IMR-90 (cell line): ENCODE measurements around the gene CREB5.

Experiments
- CEBPB ChIP-seq: IDR thresholded peaks from 2 replicates; pipeline ENCODE4 v1.6.1; 2012; ENCODE audit warnings: low read depth, low read length, improper control_type of control experiment
- MAFK ChIP-seq: IDR thresholded peaks from 2 replicates; pipeline ENCODE4 v1.6.1; 2012; ENCODE audit warnings: low read depth, low read length, improper control_type of control experiment
- MAZ ChIP-seq: IDR thresholded peaks from 2 replicates; pipeline ENCODE4 v1.6.1; 2012; ENCODE audit warnings: low read depth, mild to moderate bottlenecking, low read length, improper control_type of control experiment, moderate library complexity, borderline replicate concordance
- MXI1 ChIP-seq: IDR thresholded peaks from 2 replicates; pipeline ENCODE4 v1.6.1; 2012; ENCODE audit warnings: low read depth, mild to moderate bottlenecking, low read length, moderate library complexity, borderline replicate concordance
- NFE2L2 ChIP-seq: fragments of 150-350 bp; IDR thresholded peaks from 2 replicates; pipeline ENCODE4 v1.6.1; 2016; ENCODE audit warnings: low read depth, mild to moderate bottlenecking, low read length
- POLR2A ChIP-seq: IDR thresholded peaks from 2 replicates; pipeline ENCODE4 v1.6.1; 2012; ENCODE audit warnings: mild to moderate bottlenecking, low read depth, low read length
- RAD21 ChIP-seq: IDR thresholded peaks from 2 replicates; pipeline ENCODE4 v1.6.1; 2012; ENCODE audit warnings: low read length, improper control_type of control experiment
- RCOR1 ChIP-seq: IDR thresholded peaks from 2 replicates; pipeline ENCODE4 v1.6.1; 2012; ENCODE audit warnings: mild to moderate bottlenecking, low read length, improper control_type of control experiment; ENCODE audit not compliant: insufficient replicate concordance
- RFX5 ChIP-seq: IDR thresholded peaks from 2 replicates; pipeline ENCODE4 v1.8.0; 2012; ENCODE audit warnings: low read depth, mild to moderate bottlenecking, low read length, moderate library complexity
- SMC3 ChIP-seq: fragments of 150-350 bp; IDR thresholded peaks from 2 replicates; pipeline ENCODE4 v1.6.1; 2016; ENCODE audit warnings: low read depth, mild to moderate bottlenecking, antibody characterized with exemption, low read length, moderate library complexity
- TF ChIP-seq, protein P1 (sequence below): conservative IDR thresholded peaks from 2 replicates; pipeline ENCODE4 v1.5.1; 2012; ENCODE audit warnings: mild to moderate bottlenecking, low read depth, low read length, improper control_type of control experiment
- TF ChIP-seq, protein P2 (sequence below): fragments of 150-350 bp; IDR thresholded peaks from 2 replicates; pipeline ENCODE4 v1.6.1; 2016; ENCODE audit warnings: low read depth, mild to moderate bottlenecking, low read length, moderate library complexity, borderline replicate concordance

DNA sequence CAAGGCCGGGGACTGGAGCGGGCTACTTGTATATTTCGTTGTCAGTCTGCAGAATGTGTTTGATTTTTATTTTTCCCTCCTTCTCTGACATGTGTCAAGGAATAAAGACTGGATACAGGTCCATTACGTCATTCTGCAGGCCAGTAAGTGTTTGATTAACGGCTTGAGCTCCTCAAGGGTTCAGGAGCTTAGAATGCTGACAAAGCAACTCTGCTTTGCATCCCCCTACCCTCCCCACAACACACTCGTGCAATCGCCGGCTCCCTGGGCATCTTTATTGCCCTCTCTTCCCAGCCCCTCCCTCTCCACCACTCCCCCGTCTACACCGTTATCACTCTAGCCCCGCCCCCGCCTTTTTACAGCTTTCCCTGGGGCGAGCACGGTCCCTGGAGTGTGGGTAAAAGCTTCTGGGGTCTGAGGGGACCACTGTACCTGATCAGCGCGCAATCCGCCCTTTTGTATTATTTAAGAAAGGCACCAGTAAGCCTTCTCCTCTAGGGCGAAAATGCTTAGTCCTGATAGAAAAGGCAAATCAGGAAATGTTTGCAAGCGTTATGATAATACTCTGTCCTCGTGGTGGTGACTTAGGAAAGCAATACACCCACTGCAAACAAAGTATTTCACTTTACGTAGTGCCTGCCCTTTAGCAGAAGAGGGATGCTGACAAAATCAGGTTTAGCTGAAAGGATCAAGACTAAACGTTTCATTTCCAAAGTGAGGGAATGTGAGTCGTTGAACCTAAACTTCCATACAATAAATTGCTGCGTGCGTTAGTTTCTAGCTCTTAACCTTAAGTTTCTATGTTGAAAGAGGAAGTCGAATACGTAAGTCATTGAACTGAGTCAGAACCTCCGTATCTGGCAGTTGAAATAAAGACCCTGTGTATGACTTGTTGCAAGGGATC is 1.4 kb upstream of the CREB5 start:
- TF ChIP-seq RAD21 (no peak; the same call in 1 of the 2 replicates), CEBPB (peak; percentile 50; the same call in 1 of the 2 replicates), RCOR1 (no peak), RFX5 (no peak), NFE2L2 (no peak), POLR2A (peak; percentile 89), MXI1 (0 out of 2 replicates have a peak, but pooled peaks have one; percentile 38), SMC3 (no peak), MAFK (peak; percentile 91), MAZ (peak; percentile 22; the same call in 1 of the 2 replicates)
- TF ChIP-seq, protein P1, sequence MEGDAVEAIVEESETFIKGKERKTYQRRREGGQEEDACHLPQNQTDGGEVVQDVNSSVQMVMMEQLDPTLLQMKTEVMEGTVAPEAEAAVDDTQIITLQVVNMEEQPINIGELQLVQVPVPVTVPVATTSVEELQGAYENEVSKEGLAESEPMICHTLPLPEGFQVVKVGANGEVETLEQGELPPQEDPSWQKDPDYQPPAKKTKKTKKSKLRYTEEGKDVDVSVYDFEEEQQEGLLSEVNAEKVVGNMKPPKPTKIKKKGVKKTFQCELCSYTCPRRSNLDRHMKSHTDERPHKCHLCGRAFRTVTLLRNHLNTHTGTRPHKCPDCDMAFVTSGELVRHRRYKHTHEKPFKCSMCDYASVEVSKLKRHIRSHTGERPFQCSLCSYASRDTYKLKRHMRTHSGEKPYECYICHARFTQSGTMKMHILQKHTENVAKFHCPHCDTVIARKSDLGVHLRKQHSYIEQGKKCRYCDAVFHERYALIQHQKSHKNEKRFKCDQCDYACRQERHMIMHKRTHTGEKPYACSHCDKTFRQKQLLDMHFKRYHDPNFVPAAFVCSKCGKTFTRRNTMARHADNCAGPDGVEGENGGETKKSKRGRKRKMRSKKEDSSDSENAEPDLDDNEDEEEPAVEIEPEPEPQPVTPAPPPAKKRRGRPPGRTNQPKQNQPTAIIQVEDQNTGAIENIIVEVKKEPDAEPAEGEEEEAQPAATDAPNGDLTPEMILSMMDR: no peak
- TF ChIP-seq, protein P2, sequence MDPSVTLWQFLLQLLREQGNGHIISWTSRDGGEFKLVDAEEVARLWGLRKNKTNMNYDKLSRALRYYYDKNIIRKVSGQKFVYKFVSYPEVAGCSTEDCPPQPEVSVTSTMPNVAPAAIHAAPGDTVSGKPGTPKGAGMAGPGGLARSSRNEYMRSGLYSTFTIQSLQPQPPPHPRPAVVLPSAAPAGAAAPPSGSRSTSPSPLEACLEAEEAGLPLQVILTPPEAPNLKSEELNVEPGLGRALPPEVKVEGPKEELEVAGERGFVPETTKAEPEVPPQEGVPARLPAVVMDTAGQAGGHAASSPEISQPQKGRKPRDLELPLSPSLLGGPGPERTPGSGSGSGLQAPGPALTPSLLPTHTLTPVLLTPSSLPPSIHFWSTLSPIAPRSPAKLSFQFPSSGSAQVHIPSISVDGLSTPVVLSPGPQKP: no peak
